T-helper 1 cell treated with Interleukin-12 subunit alpha and Interleukin-12 subunit beta and Interleukin-4 antibody, amounts not matched to agents 30 ng/mL and 1 ng/mL, for 36 hours (primary cell): ENCODE results near the gene FGGY. TPM values are rescaled to one million over a fixed set of nuclear protein-coding genes. Genes with fewer than 3 reads are reported as not detected.

Experiments
- intact Hi-C: fragments of 100-400 bp; cut with micrococcal nuclease; formaldehyde crosslinking; loops from one replicate; pipeline ENCODE4 v1.15.1; 2024
- total RNA-seq: library from RNA; stranded (reverse); gene quantifications from 2 replicates; pipeline ENCODE4 v1.2.3, GENCODE V29; 2022

FGGY gene
- total RNA-seq, 1 donor from 2014 or later = 12.2 TPM

DNA sequence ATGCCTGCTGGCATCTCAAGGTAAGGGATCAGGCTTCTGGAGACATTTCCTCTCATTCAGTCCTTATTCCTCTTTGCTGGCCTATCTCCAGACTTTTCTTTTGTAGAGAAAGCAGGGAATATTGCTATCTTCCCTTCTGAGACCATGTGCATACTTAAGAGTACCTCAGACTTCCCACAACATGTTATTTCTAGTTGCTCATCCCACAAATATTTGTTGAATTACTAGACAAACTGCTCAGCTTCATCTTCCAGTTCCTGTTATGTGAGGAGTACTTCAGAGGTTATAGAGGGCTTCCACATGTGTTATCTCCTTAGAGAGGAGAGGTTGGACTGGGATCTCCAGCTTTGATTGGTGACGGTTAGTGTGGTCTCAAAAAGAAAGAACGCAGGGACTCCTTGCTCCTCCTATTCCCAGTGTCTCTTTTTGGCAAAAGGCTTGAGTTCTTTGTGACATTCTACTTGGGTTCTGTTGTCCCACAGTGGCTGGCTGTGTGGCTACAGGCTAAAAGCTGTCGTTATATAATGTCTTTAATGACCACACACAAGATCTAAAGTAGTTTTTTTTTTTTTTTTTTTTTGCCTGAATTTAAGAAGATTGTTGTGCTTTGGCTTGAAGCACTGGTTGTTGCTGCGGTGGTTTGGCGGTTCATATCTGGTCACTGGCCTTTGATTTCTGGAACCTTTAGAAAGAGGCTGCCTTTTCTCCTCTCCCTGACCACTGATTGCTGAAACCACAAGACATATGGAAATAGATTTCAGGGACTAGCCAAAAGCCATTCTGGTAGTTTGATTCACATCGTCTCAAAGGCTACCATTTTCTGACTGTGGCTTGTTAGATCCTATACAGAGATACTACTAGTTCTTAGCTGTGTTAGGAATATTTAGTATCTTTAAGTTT, 78.7 kb downstream of the FGGY start:
- intact Hi-C loops = no loop called here

DNA sequence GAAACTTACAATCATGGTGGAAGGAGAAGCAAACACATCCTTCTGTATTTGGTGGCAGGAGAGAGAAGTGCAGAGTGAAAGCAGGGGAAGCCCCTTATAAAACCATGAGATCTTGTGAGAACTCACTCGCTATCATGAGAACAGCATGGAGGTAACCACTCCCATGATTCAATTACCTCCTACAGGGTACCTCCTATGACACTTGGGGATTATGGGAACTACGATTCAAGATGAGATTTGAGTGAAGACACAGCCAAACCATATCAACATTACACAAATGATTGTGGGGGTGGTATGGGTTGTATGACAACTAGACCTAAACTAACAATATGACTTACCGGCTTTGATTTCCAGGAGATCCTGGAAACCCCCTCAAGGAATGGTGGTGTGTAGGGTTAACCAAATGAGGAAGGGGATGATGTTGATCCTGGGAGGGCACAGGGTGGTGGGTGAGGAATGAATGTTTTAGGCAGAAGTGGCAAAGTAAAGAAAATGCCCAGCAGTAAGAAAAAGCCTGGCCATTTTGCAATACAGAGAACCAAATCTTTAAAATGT, 80.5 kb downstream of the FGGY start:
- intact Hi-C loops = no loop called here

DNA sequence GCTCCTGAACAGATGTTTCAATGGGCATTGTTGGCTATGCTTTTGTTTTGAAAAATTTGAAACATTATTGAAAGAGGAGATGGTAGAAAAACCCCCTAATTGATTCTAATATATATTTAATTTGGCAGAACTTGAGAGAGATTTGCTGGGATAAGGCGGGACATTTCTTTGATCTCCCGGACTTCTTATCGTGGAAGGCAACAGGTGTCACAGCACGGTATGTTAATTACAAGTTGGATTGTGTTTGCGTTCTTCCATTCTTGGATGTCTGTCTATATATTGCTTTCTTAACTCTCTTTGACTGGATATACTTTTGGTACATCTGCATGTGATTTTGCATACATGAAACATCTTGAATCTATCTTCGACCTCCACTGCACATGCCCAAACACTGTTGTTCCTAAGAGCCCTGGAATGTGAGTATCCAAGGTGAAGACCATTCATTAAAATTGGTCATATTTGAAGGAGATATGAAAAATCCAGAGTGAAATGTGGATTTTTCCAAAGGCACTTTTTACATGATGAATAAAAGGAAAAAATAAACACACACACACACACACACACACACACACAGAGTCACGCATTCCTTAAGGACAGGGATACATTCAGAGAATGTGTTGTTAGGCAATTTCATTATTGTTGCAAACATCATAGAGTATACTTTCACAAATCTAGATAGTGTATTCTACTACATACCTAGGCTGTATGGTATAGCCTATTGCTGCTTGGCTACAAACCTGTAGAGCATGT, 81.9 kb downstream of the FGGY start:
- intact Hi-C loops = no loop called here

DNA sequence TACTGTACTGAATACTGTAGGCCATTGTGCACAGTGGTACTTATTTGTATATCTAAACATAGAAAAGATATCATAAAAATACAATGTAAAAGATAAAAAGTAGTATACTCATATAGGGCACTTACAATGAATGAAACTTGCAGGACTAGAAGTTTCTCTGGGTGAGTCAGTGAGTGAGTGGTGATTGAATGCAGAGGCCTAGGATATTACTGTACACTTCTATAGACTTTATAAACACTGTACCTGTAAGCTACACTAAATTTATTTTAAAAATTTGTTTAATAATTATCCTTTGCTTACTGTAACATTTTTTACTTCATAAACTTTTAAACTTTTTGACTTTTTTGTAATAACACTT, 82.5 kb downstream of the FGGY start:
- intact Hi-C loops = no loop called here

DNA sequence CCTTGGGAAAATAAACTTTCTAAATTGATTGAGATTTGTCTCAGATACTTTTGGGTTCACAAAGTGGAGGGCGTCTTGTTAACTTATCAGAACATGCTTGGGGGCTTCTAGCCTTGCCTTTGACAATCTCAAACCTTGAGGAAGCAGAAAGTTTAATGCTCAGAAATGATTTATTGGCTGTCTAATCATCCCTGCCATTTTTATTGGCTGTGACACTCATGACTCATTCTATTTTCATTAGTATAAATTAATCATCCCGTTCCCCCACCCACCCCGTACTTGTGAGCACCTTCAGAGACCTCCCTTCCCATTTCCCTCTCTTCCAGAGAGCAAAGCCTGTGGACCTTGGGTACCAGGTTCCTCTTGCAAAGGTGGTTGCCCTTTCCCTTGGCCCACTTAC, 87.1 kb downstream of the FGGY start:
- intact Hi-C loops = no loop called here

DNA sequence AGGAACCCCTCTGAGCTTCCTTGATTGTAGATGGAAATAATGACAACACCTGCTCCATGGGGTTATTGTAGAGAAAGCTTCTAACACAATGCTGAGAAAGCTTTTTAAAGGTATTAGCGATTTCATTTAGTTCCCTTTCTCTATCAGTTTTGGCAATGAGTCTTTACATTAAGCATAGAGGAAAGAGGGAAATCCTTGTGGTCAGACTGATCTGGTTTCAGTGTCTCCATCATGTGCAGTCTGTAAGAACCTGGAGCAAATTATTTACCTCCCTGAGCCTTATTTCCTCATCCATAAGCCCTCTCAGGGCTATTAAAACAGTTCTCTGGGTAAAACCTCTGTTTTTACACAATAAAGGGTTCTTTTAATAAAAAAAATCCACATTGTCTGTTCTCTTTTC, 87.5 kb downstream of the FGGY start:
- intact Hi-C loops = no loop called here

DNA sequence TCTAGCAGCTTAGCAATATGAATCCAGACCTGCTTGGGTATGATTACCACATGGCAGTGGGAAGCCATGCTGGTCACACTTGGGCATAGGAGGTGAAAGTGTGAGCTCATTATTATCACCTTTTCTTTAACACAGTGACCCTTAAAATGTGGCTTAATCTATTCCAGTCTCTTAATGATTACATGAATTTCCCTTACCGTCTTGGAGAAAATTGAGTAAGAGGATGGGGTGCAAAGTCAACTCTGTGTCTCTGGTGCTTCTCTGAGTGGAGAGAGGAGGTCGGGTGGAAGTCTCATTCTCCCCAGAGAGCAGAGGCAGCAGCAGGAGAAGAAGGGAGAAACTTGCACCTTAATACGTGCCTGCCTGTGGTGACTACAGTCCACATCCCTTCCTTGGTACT, 91.3 kb downstream of the FGGY start:
- intact Hi-C loops = no loop called here

DNA sequence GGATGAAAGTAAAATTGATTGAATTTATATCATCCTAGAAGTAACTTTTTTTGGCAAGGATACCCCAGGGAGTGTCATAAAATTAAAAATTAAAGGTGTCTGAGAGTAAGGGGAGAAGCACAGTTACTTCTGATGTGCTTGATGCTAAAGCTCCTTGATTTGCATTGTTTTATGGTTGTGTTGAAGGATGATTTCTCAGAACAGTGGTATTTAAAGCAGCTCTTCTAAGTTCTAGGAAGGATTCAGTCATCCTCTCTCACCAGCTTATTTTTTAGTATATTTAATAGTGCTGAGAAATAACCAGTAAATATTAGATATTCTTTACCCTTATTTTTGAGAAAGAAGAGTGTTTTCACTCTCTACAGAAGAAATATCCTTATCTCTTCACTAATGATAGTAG, 93.0 kb downstream of the FGGY start:
- intact Hi-C loops = no loop called here

DNA sequence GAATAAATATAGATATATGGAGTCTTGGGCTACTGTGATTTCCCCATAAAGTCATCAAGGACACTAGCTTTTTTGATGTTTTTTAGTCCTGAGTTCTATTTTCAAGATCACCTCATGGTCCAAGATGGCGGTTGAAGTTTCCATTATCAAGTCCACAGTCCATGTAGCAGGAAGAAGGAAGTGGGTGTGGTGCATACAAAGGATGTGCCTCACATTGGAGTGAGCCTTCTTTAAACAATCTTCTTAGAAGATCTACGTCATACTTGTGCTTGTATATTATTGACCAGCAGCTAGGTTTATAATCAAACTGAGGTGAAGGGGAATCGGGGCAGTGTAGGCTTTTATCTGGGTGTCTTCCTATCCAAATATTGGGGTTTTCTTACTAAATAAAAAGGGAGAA, 93.4 kb downstream of the FGGY start:
- intact Hi-C loops = no loop called here

DNA sequence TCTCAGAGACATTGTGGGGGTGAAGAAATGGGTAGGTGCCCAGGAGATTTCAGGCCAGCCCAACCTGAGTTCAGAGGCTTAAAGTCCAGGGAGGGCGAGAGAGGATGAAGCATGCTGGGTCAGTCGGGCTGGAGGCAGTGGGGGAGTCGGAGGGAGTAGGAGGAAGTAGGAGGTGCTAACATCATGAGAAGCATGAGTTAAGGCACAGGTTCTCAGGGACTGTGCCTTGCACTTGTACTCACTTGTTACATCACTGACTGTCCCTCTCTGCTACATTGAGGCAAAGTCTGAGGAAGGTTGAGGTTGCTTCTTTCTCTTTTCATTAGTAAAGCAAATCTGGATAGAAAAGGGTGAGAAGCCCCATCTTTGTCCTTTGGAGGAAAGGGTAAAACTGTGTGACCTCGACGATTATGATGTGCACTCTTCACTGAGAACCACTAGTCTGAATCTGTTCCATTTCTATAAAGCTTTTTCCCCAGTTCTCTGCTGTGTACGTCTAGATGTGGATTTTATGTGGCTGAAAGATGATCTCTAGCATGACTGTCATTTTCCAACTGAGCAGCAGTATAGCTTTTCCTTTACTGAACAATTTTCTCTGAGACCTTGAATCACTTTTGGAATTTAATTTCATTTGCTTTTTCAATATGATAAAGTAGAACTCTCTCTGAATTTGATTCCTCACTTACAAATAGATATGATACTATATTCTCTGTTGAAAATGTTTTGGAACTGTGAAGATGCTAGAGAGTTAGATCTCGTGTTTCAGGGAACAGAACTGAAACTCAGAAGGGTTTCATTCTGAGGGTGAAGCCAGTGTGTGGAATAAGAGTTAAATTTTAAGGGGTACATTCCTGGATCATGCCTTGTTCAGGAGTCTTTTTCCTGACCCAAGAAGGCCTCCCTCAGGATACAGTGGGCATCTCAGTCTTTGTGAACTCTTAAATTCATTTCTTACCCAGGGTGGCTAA, 94.6 kb downstream of the FGGY start:
- intact Hi-C loops = no loop called here

DNA sequence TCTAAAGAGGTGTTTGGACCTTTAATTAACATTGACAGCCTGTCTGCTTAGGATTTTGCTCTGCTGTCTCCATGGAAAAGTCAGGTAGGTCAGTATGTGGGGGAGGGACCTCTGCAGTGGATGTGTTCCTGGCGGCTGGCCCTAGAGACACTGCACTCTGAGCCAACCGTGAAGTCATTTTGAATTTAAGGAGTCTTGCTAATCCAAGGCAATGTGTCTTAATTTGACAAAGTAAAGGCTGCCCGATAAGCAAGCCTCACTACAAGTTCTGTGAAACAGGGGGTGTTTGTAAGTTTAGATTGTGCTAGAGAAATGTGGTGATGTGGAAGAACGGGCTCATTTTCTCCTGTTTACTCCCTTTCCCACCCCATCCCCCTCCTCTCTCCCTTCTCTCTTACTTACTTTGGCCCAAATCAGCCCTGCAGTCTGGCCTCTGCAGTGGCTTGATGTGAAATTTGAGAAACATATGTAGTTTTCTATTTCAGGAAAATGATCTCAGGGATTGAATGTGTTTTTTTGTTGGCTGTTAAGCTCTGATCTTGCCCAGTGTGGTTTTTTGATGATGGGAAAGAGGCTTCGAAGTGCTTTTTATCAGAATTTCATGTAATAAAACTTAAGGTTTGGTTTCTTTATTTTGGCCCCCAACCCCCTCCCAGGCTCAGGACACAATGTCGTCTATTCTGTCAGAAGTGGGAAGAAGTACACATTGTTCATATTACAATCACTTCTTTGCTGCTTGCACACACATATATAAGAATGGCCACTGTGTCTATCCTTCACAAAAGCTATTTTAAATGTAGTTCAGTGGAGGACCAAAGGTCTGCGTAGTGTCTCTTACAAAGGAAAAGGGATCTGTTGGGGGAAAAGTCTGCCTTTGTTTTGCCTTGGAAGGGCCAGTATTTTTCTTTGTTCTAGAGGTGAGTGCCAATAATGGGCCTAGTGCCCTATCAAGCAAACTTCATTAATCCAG, 96.6 kb downstream of the FGGY start:
- intact Hi-C loops = no loop called here

DNA sequence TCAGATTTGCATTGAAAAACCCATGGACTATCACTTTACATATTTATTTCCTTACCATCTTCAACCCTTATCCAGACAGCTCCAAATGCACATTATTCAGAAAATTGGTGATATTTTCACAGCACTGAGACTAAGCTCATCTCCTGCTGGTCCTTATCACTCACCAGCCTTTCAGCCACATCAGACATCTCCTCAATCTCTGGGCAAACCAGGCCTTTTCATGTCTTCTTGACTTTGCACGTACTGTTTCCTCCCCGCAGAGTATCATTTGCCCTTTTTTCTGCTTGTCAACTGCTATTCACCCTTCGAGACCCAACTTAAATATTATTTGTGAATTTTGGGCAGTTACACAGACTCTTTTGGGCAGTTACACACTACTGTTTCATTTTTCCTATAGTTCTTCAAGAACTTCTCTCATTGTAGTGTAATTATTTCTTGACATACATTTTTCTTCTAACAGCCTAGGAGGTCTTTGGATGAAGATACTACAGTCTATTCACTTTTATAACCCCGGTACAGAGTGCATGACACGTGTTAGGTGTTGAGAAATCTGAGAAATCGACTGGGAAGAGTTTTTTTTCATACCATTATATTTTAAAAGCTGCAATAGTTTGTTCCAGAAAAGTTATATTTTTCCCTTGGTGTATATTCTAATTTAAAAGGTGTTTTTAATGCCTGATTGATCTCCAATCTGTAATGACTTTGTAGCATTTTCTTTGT, 98.0 kb downstream of the FGGY start:
- intact Hi-C loops = no loop called here

DNA sequence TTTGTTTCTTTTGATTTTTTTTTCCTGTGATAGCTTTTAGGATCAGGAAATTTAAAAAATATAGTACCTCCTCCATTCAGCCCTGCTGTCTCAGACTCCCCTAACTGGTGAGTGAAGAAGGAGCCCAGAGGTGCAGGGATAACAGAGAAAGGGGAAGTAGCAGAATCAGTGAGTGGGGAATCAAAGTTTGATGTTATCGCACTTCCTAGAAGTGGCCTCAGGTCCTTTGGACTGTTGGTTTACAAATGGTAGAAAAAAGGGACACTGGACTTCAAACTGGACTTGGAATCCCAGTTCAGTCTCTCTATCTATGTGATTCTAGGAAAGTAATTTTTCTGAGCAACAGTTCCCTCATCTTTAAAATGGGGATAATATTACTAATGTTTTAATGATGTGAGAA, 99.5 kb downstream of the FGGY start:
- intact Hi-C loops = no loop called here

DNA sequence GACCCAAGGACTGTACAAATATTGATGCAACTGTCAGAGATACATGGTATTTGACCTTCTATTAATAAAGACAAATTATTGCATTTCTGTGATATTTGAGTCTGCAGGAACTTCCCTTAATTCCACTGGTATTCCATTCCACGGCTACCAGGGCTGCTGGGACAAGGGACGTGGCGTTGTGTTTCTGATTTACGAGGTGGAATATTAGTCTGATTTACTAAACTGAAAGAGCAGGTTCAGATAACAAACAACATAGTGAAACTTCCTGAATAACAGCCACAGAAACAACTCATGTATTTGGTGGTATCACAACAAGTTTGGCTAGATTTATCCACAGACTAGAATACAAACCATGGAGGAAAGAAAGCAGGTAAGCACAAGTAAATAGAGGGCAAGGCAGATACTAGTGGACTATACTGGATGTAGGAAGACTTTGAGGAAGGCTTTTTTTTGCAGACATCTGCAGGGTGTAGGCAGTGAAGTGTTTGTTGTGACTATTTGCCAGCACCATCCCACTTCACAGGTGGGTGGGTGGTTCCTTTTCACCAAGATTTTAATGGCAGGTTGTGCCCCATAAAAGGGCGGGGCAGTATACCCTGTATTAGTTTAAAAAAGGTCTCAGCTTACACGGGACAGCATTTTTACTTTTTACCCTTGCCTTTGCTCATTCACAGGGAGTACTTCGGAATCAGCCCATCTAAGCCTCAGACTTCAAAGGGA, 100.4 kb downstream of the FGGY start:
- intact Hi-C loops = no loop called here

DNA sequence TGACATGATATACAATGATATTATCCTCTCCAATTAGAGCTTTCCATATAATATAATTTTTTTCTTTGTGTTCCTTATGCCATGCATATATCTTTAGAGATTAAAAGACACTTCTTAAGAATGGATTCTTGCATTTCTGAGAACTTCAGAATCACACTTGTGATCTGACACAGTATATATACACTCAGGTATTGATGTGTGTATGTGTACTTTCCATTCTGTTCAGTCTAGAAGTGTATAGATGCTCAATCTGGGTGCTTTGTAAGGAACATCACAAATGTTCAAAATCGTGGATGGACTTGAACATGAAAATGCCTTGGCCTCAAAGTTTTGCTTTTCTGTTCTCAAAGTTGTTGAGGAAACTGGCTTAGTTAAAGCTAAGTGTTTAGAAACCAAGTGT, 102.7 kb downstream of the FGGY start:
- intact Hi-C loops = no loop called here

DNA sequence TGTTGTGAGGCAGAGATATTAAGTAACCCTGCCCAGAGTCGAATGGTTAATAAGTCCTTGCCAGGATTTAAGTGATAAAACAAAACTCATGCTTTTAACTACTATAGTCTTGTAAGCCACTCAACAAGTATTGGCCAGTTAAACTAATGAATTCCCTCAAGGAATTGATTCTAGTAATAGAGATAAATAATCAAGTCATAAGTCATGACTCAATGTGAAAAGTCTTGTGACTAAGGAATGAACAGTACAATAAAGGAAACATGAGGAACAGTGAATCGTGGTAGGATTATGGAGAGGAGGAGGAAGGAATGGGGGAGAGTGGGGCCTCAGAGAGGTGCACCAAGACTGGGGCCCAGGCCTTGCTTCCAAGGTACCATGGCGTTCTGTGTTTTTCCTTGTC, 104.7 kb downstream of the FGGY start:
- intact Hi-C loops = no loop called here

DNA sequence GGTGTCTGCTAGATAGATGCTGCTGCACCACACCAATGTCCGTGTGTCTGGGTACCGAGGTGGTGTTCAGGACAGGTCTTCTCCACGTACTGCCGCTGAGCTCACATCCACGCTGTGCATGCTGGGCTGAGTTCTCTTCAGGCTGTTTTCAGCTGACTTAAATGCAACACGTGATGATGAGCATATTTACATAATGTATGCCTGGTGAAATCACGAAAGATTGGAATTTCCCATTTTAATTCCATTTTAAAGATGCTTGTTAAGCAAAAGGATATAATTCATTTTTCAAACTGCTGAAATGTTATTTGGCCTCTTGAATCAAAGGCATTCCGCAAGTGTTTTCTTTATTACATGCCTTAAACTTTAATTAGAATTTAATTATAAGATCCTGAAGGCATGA, 107.9 kb downstream of the FGGY start:
- intact Hi-C loops = no loop called here

DNA sequence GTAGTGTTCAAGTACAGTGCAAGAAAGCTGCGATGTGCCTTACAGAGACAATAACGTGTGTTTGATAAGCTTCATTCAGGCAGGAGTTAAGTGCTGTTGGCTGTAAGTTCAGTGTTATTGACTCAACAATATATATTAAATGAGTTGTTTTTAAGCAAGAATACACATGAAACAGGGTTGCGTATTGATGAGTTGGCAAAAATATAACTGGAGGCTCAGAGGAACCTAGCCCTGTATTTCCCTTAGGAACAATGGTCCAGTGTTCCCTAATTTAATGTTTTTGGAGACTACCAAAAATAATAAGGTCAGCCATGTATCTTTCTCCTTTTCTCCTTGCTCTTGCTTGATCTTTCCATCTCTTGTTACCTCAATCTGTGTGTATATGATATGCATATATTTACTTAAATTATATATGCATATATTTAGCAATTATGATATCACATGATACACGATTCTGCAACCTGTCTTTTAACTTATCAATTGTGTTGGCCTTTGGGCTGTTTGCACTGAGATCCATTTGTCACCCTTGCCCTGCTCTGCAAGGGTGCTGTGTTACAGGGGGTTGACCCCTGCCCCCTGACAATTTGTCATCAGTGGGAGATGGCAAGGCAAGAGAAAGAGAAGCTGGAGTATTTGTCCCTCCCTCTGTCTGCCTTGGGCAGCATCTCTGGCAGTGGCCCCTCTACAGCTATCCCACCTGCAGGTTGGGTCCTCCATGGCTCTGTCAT, 109.7 kb downstream of the FGGY start:
- intact Hi-C loops = no loop called here
